Fibroblast of mammary gland (primary cell): ENCODE data around the gene RAP1GAP2.

Experiments
- DNase-seq: peaks from one replicate; pipeline ENCODE4 v3.0.0-alpha.2; 2010; ENCODE audit warnings: low read depth
- H3K4me3 ChIP-seq: 2 replicates; pipeline ENCODE4 v1.5.1; 2011; ENCODE audit warnings: low read depth, mild to moderate bottlenecking, low read length, moderate library complexity; ENCODE audit not compliant: control insufficient read depth
- TF ChIP-seq, protein P1 (sequence below): conservative IDR thresholded peaks from 2 replicates; pipeline ENCODE4 v1.5.1; 2011; ENCODE audit warnings: low read depth, low read length, inconsistent platforms; ENCODE audit not compliant: control insufficient read depth, insufficient read depth

RAP1GAP2 gene

GRCh38 chr17:2928294-2928890 lies 132.2 kb downstream of the RAP1GAP2 start:
- no peak for DNase-seq
- no peak overlapping the region for H3K4me3 ChIP-seq
- TF ChIP-seq, protein P1, sequence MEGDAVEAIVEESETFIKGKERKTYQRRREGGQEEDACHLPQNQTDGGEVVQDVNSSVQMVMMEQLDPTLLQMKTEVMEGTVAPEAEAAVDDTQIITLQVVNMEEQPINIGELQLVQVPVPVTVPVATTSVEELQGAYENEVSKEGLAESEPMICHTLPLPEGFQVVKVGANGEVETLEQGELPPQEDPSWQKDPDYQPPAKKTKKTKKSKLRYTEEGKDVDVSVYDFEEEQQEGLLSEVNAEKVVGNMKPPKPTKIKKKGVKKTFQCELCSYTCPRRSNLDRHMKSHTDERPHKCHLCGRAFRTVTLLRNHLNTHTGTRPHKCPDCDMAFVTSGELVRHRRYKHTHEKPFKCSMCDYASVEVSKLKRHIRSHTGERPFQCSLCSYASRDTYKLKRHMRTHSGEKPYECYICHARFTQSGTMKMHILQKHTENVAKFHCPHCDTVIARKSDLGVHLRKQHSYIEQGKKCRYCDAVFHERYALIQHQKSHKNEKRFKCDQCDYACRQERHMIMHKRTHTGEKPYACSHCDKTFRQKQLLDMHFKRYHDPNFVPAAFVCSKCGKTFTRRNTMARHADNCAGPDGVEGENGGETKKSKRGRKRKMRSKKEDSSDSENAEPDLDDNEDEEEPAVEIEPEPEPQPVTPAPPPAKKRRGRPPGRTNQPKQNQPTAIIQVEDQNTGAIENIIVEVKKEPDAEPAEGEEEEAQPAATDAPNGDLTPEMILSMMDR, result no peak

GRCh38 chr17:2929881-2930533 lies 133.8 kb downstream of the RAP1GAP2 start:
- H3K4me3 ChIP-seq, result no peak overlapping the region
- TF ChIP-seq, protein P1, result peak; percentile 59
- peak; percentile 49 for DNase-seq

DNA sequence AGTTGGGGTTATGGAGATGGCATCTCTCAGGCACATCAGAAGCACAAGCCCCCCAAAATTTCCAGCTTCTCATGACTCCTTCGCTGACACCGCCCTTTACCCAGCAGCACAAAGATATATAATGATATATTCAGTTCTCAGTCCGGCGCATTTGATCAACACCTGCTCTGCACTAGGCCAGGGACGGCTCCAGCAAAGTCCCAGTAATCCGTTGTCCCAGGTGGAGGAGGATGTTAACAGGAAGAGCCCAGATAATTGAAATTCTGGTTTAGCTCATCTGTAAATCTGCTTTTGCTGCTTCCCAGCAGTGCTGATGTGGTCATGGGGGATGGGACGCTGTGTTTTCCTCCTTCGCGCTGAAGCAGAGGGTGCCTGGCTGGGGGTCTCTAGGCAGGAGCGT lies 135.6 kb downstream of the RAP1GAP2 start:
- H3K4me3 ChIP-seq, result no peak overlapping the region
- TF ChIP-seq, protein P1, result no peak
- DNase-seq, result no peak

- no peak for DNase-seq
- TF ChIP-seq, protein P1, result no peak
Measured at GRCh38 chr17:2932946-2933345, 136.7 kb downstream of the RAP1GAP2 start.

DNA sequence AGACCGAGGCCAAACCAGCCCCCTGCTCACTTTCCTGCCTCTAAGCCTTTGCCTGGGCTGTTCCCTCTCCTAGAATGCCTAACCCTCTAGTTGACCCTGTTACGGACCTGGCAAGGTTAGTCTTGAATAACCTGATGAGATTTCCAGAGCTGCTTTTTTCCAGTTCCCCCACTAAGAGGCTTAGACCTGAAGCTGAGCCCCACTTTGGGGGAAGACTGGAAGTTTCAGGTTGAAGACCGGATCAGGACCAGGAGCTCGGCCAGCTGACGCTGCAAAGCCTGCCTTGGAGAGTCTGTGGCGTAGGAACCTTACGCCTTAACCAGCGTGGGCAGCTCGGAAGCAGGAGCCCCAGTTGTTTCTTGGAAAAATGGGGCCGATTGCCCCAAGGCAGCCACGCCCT lies 137.4 kb downstream of the RAP1GAP2 start:
- DNase-seq, result no peak
- TF ChIP-seq, protein P1, result no peak
- no peak overlapping the region for H3K4me3 ChIP-seq

More at GRCh38 chr17:2932946-2933345, 136.7 kb downstream of the RAP1GAP2 start:
- H3K4me3 ChIP-seq, result no peak overlapping the region

- TF ChIP-seq, protein P1, result no peak
- no peak overlapping the region for H3K4me3 ChIP-seq
- DNase-seq, result no peak
Measured at GRCh38 chr17:2935632-2936031, 139.4 kb downstream of the RAP1GAP2 start.
